GM12891 (cell line): Measurements from ENCODE around the gene RYR1.

Source experiments
- POLR2A ChIP-seq: IDR thresholded peaks from 2 replicates; pipeline ENCODE4 v1.6.1; 2011; ENCODE audit warnings: low read depth, low read length, control low read depth
- POLR2AphosphoS5 ChIP-seq: IDR thresholded peaks from 2 replicates; pipeline ENCODE4 v1.6.1; 2011; ENCODE audit warnings: low read depth, low read length, control low read depth
- SPI1 ChIP-seq: IDR thresholded peaks from 2 replicates; pipeline ENCODE4 v1.6.1; 2011; ENCODE audit warnings: low read depth, low read length, control low read depth

DNA sequence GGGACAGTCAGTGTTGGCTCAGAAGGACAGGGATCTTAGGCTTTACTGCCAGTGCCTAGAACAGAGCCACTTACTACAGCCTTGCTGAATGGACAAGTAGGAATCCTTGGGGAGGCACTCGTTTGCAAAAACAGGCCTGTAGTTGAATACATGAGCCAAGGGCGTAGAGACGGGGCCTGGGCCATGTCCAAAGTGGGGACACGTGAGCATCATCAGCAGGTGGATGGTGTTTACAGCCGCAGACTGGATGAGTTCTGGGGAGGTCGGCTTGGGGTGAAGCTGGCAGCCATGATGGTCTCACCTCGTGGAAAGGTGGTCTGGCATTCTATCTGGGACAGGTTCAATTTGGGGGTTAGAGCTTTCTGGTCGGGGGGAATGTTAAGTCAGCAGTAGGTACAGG, 17.5 kb downstream of the RYR1 start:
- TF ChIP-seq POLR2A (no peak), POLR2AphosphoS5 (no peak), SPI1 (no peak)
